Nephron (organoid): ENCODE data around the gene FUT1.
A peak's percentile ranks its signal among the peaks of the same experiment; 100 is the strongest.
"Not testable (repeated sequence)": the region's sequence is repeated elsewhere in the genome, so short reads cannot be mapped to it uniquely, and the experiment has no call there.

Source experiments
- H3K27ac Mint-ChIP-seq, 3 experiments: 2 replicates each; pipeline ENCODE4 v1.8.0; 2020; ENCODE audit warnings: mixed read lengths in 3 of 3, mild to moderate bottlenecking in 2 of 3, moderate library complexity in 1 of 3
- H3K27me3 Mint-ChIP-seq: 2 replicates; pipeline ENCODE4 v1.8.0; 2021; ENCODE audit warnings: low read depth, mild to moderate bottlenecking, moderate library complexity, mixed read lengths
- H3K36me3 Mint-ChIP-seq: 2 replicates; pipeline ENCODE4 v1.8.0; 2020; ENCODE audit warnings: low read depth, mixed read lengths
- H3K4me1 Mint-ChIP-seq: 2 replicates; pipeline ENCODE4 v1.8.0; 2020; ENCODE audit warnings: mixed read lengths
- H3K4me3 Mint-ChIP-seq, 3 experiments: 2 replicates each; pipeline ENCODE4 v1.8.0; 2020; ENCODE audit warnings: mild to moderate bottlenecking in 3 of 3, mixed read lengths in 3 of 3, moderate library complexity in 2 of 3
- H3K9me3 Mint-ChIP-seq: 2 replicates; pipeline ENCODE4 v1.8.0; 2020; ENCODE audit warnings: mixed read lengths
- TF ChIP-seq, protein P1 (sequence below), 3 experiments: fragments of 200-600 bp; sonication (generic); IDR thresholded peaks; one replicate each; pipeline ENCODE4 v1.5.0; 2021; ENCODE audit warnings: antibody characterized with exemption in 3 of 3; ENCODE audit not compliant: unreplicated experiment in 3 of 3

The FUT1 gene

DNA sequence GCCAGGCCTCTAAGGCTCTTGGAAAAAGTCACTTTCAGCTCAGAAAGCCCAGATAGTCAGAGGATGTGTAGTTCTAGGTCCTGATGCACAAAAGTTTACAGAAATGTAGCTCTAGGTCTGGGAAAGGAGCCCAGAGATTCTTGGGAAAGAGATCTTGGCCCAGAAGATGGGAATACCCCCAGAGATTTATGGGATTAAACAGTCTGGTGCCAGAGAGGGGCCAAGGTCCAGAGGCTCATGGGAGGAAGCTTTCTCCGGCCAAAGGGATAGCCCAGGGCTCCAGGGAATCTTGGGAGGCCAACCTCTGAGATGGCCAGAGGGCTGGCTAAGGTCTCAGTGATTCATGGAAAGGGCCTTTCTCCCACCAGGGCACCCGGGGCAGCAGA is 43.2 kb upstream of the FUT1 start:
- peak overlapping the region; percentile 95 to 98 (median 97) for H3K27ac Mint-ChIP-seq

DNA sequence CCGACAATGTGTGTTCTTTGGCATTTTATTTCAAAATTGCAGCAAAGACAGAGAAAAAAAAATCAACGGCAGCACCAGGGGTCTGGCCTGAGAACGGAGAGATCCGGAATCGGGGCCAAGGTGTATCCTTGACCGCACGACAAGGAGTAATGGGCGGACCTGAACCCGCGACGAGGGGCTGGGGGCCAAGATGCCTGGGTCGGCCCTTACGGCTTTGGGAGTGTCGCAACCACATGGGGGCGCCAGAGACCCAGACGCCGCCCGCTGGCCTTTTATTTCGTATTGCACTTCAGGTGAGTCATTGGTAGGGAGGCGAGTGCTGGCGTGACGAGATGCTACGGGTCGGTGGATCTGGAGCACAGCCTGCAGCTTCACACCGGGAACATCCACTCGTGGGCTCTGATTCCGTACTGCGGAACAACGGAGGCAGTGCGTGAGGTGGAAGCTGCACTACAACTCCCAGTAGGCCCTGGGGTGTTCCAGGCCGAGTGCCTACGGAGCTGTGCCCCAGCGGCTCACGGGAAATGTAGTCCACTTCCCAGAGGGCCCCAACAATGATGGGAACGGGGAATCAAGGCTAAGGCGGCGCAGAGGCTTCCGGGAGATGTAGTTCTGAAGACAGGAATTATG is 42.7 kb upstream of the FUT1 start:
- Mint-ChIP-seq H3K36me3 (no peaks in the 10 kb centered on the region), H3K4me3 (peak overlapping the region; percentile 91 to 96 (median 95)), H3K4me1 (peaks cover 15% of the 10 kb centered on the region), H3K9me3 (no peaks in the 10 kb centered on the region), H3K27me3 (no peaks in the 10 kb centered on the region), H3K27ac (peak overlapping the region; percentile 95 to 98 (median 97))
- TF ChIP-seq, protein P1, sequence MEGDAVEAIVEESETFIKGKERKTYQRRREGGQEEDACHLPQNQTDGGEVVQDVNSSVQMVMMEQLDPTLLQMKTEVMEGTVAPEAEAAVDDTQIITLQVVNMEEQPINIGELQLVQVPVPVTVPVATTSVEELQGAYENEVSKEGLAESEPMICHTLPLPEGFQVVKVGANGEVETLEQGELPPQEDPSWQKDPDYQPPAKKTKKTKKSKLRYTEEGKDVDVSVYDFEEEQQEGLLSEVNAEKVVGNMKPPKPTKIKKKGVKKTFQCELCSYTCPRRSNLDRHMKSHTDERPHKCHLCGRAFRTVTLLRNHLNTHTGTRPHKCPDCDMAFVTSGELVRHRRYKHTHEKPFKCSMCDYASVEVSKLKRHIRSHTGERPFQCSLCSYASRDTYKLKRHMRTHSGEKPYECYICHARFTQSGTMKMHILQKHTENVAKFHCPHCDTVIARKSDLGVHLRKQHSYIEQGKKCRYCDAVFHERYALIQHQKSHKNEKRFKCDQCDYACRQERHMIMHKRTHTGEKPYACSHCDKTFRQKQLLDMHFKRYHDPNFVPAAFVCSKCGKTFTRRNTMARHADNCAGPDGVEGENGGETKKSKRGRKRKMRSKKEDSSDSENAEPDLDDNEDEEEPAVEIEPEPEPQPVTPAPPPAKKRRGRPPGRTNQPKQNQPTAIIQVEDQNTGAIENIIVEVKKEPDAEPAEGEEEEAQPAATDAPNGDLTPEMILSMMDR (IDR thresholded peaks at IDR 0.05; ENCODE audit: unreplicated experiment in 3 of 3): peak; percentile 95 to 99 (median 98)

More for the DNA sequence above, 43.2 kb upstream of the FUT1 start:
- Mint-ChIP-seq H3K4me3 (peak overlapping the region; percentile 91 to 96 (median 95)), H3K27me3 (no peaks in the 10 kb centered on the region), H3K9me3 (no peaks in the 10 kb centered on the region), H3K36me3 (no peaks in the 10 kb centered on the region), H3K4me1 (peaks cover 18% of the 10 kb centered on the region)
- TF ChIP-seq, protein P1 (IDR thresholded peaks at IDR 0.05; ENCODE audit: unreplicated experiment in 3 of 3): no peak

DNA sequence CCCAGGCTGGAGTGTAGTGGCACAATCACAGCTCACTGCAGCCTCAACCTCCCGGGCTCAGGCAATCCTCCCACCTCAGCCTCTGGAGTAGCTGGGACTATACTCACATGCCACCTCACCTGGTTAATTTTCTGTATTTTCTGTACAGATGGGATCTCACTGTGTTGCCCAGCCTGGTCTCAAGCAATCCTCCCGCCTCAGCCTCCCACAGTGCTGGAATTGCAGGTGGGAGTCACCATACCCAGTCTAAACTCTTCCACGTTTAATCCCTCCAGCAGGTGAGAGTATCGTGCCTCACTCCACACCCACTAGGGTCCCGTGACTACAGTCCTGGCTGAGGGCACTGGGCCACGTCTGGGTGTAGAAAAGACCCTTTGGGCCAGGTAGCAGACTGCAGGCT is 41.9 kb upstream of the FUT1 start:
- H3K4me1 Mint-ChIP-seq: peaks cover 13% of the 10 kb centered on the region
- H3K27me3 Mint-ChIP-seq: no peaks in the 10 kb centered on the region
- peak overlapping the region; percentile 91 to 96 (median 95) for H3K4me3 Mint-ChIP-seq
- no peaks in the 10 kb centered on the region for H3K36me3 Mint-ChIP-seq
- TF ChIP-seq, protein P1 (IDR thresholded peaks at IDR 0.05; ENCODE audit: unreplicated experiment in 3 of 3): no peak
- H3K27ac Mint-ChIP-seq: peak overlapping the region; percentile 95 to 98 (median 97)
- H3K9me3 Mint-ChIP-seq: no peaks in the 10 kb centered on the region

DNA sequence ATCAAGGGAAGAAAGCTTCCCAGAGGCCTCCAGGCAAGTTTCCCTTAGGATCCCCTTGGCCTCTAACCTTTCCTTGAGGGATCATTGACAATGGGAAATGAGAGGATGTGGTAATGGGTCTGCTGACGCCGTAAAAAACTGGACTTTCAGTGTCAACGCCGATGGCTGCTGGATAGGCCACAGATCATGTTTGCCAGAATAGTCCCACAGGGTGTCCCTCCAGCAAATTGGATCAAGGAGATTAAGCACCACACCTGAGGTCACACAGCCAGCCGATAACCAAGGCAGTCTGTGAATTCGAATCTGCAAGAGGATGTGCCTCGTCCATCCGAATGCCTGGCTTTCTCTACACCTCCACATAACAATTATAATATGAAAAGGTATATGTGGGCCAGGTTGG is 40.8 kb upstream of the FUT1 start:
- Mint-ChIP-seq H3K4me1 (peaks cover 13% of the 10 kb centered on the region), H3K27me3 (peaks cover under 1% of the 10 kb centered on the region), H3K4me3 (peak overlapping the region in 1 of 3 experiments; percentile 36), H3K36me3 (no peaks in the 10 kb centered on the region), H3K9me3 (no peaks in the 10 kb centered on the region), H3K27ac (peak overlapping the region in 1 of 3 experiments; percentile 56)
- TF ChIP-seq, protein P1 (IDR thresholded peaks at IDR 0.05; ENCODE audit: unreplicated experiment in 3 of 3): no peak

DNA sequence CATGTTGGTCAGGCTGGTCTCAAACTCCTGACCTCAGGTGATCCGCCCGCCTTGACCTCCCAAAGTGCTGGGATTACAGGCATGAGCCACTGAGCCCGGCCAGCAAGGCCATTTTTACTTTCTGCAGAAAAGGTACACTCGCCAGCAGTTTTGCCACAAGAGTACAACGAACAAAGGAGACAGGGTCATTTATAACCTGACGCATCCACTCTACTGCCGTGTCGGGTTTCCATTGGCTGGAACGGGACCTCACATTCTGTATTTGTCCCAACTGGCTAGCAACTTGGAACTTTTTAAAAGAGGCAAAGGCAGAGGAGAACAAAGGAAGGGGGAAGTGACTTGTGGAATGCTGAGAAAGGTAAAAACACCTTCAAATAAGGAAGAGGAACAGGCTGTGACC is 34.9 kb upstream of the FUT1 start:
- not testable (repeated sequence) for H3K9me3 Mint-ChIP-seq, H3K4me3 Mint-ChIP-seq, H3K27ac Mint-ChIP-seq, H3K27me3 Mint-ChIP-seq, H3K4me1 Mint-ChIP-seq, H3K36me3 Mint-ChIP-seq

DNA sequence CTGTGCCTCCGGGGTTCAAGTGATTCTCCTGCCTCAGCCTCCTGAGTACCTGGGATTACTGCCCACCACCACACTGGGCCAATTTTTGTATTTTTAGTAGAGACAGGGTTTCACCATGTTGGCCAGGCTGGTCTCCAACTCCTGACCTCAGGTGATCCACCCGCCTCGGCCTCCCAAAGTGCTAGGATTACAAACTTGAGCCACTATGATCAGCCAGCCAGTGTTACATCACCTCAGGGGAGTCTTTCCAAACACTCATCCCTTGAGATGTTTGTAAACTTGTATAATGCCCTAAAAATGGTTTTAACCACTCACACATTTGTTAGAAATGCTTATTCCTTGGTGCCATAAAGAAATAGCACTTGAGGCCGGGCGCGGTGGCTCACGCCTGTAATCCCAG is 34.0 kb upstream of the FUT1 start:
- H3K27me3 Mint-ChIP-seq, H3K36me3 Mint-ChIP-seq, H3K4me1 Mint-ChIP-seq, H3K27ac Mint-ChIP-seq, H3K4me3 Mint-ChIP-seq, H3K9me3 Mint-ChIP-seq: not testable (repeated sequence)

DNA sequence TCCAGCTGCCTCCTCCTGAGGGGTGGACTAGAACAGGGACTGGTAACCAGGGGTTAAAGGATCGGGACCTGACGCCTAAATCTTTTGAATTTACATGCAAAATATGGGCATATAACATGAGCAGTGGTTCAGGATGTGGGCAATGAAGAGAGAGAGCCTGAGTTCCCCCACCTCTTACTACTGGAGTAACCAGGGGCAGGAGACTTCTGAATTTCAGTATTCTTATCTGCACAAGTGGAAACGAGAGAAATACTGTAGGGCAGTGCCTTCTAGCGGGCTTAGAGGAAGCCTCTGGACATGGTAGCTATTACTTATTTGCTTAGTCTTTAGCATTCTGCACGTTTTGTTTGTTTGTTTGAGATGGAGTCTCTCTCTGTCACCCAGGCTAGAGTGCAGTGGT is 32.1 kb upstream of the FUT1 start:
- Mint-ChIP-seq H3K4me3 (no peak overlapping the region), H3K36me3 (no peaks in the 10 kb centered on the region), H3K27ac (no peak overlapping the region), H3K4me1 (peaks cover 11% of the 10 kb centered on the region), H3K27me3 (peaks cover 4% of the 10 kb centered on the region), H3K9me3 (no peaks in the 10 kb centered on the region)
- TF ChIP-seq, protein P1 (IDR thresholded peaks at IDR 0.05; ENCODE audit: unreplicated experiment in 3 of 3): no peak
